K562 (cell line): ENCODE results near the gene GMPR. TPM values are rescaled to one million over a fixed set of nuclear protein-coding genes. Genes with fewer than 3 reads are reported as not detected.
A peak's percentile ranks its signal among the peaks of the same experiment; 100 is the strongest.

ENCODE experiments used
- ATF7 ChIP-seq: fragments of 450-650 bp; IDR thresholded peaks from 2 replicates; pipeline ENCODE4 v1.7.1; 2014; ENCODE audit warnings: mild to moderate bottlenecking, moderate library complexity
- ETV1 ChIP-seq: fragments of 450-650 bp; conservative IDR thresholded peaks from 2 replicates; pipeline ENCODE4 v1.6.1; 2016; ENCODE audit warnings: missing genetic modification characterization, control low read depth, low read depth, missing compliant biosample characterization
- HMG20B ChIP-seq: fragments of 250-450 bp; sonication (Bioruptor Pico); IDR thresholded peaks from 2 replicates; pipeline ENCODE4 v1.5.0; 2021; ENCODE audit warnings: mild to moderate bottlenecking
- JUNB ChIP-seq: fragments of 450-650 bp; formaldehyde crosslinking; conservative IDR thresholded peaks from 2 replicates; pipeline ENCODE4 v1.4.0; 2020; ENCODE audit warnings: mild to moderate bottlenecking
- KLF10 ChIP-seq: fragments of 250-450 bp; sonication (Bioruptor Pico); IDR thresholded peaks from 2 replicates; pipeline ENCODE4 v1.6.1; 2021; ENCODE audit warnings: matching md5 sums
- LEF1 ChIP-seq: fragments of 450-650 bp; IDR thresholded peaks from 2 replicates; pipeline ENCODE4 v1.6.1; 2016; ENCODE audit warnings: mild to moderate bottlenecking
- NFATC3 ChIP-seq: fragments of 450-650 bp; IDR thresholded peaks from 2 replicates; pipeline ENCODE4 v1.6.1; 2017; ENCODE audit warnings: mild to moderate bottlenecking
- NR1H2 ChIP-seq: sonication (generic); formaldehyde crosslinking; IDR thresholded peaks from 2 replicates; pipeline ENCODE4 v1.4.0; 2020; ENCODE audit warnings: mild to moderate bottlenecking, missing genetic modification reagents
- PHF8 ChIP-seq: fragments of 200-600 bp; sonication (generic); IDR thresholded peaks from 2 replicates; pipeline ENCODE4 v1.6.1; 2012; ENCODE audit warnings: mixed run types, mild to moderate bottlenecking, inconsistent platforms, low read length, moderate library complexity, borderline replicate concordance
- POLR3G ChIP-seq: IDR thresholded peaks from 2 replicates; pipeline ENCODE4 v1.6.1; 2011; ENCODE audit not compliant: insufficient read length, insufficient replicate concordance; ENCODE audit errors: extremely low read depth
- REST ChIP-seq, 2 experiments: fragments of 450-650 bp; formaldehyde crosslinking in 1 of 2; IDR thresholded peaks; 2 replicates each; pipeline versions ENCODE4 v1.4.0 to v1.6.1; 2014 to 2020; ENCODE audit warnings: mild to moderate bottlenecking in 2 of 2, borderline replicate concordance in 1 of 2, low read depth in 1 of 2
- SIN3B ChIP-seq: fragments of 450-650 bp; IDR thresholded peaks from 2 replicates; pipeline ENCODE4 v1.6.1; 2017; ENCODE audit warnings: low read depth, mild to moderate bottlenecking, moderate library complexity
- STAT5B ChIP-seq: fragments of 250-450 bp; sonication (Bioruptor Pico); IDR thresholded peaks from 2 replicates; pipeline ENCODE4 v1.8.0; 2021; ENCODE audit warnings: mild to moderate bottlenecking, inconsistent platforms
- TCF3 ChIP-seq: sonication (generic); formaldehyde crosslinking; IDR thresholded peaks from 2 replicates; pipeline ENCODE4 v1.4.0; 2020; ENCODE audit warnings: mild to moderate bottlenecking, missing genetic modification reagents
- XRCC3 ChIP-seq: fragments of 450-650 bp; IDR thresholded peaks from 2 replicates; pipeline ENCODE4 v1.6.1; 2017; ENCODE audit warnings: mild to moderate bottlenecking, moderate library complexity
- ZNF146 ChIP-seq: IDR thresholded peaks from one replicate; pipeline ENCODE4 v1.6.1; 2018; ENCODE audit warnings: missing compliant biosample characterization; ENCODE audit not compliant: unreplicated experiment
- ZNF174 ChIP-seq: fragments of 250-450 bp; sonication (Bioruptor Pico); IDR thresholded peaks from 2 replicates; pipeline ENCODE4 v1.4.0; 2020; ENCODE audit warnings: mild to moderate bottlenecking
- ZNF354B ChIP-seq: fragments of 250-450 bp; sonication (Bioruptor Pico); IDR thresholded peaks from 2 replicates; pipeline ENCODE4 v1.4.0; 2020
- ZNF41 ChIP-seq: fragments of 250-450 bp; sonication (Bioruptor Pico); conservative IDR thresholded peaks from 2 replicates; pipeline ENCODE4 v1.4.0; 2020; ENCODE audit warnings: mild to moderate bottlenecking
- ZNF589 ChIP-seq: fragments of 200-800 bp; sonication (Bioruptor generic); IDR thresholded peaks from 2 replicates; pipeline ENCODE4 v1.6.1; 2016; ENCODE audit warnings: low read depth, missing genetic modification characterization, missing compliant biosample characterization
- ZNF655 ChIP-seq: fragments of 250-450 bp; sonication (Bioruptor Pico); IDR thresholded peaks from 2 replicates; pipeline ENCODE4 v1.5.0; 2021
- ZSCAN29 ChIP-seq: fragments of 450-650 bp; IDR thresholded peaks from 2 replicates; pipeline ENCODE4 v1.6.1; 2017
- polyA plus RNA-seq, 8 experiments: library from polyadenylated mRNA; depleted of rRNA in 4 of 8; stranded (reverse) in 5 of 8; unstranded in 3 of 8; fragments of >200 nt; fragmentation: Nextera tagmentation in 2 of 8; fragmentation: Illumina TruSeq in 1 of 8; extraction: Ambion mirVana in 2 of 8; extraction: Trizol in 1 of 8; gene quantifications; 2 replicates each; pipeline versions ENCODE4 v1.2.1 to v1.2.3, GENCODE V29; 2011 to 2014; ENCODE audit warnings: inconsistent platforms in 1 of 8, missing spikeins in 1 of 8
- total RNA-seq, 7 experiments: library from RNA; depleted of rRNA in 6 of 7; stranded (reverse); fragments of >200 nt in 6 of 7; fragmentation: Illumina TruSeq in 2 of 7; extraction: Trizol in 2 of 7; gene quantifications; 2 replicates each; pipeline versions ENCODE4 v1.2.1 to v1.2.3, GENCODE V29; 2011 to 2021; ENCODE audit warnings: low replicate concordance in 1 of 7

The GMPR gene
- total and polyA plus RNA-seq, 9 of the 15 experiments (the other 6 are each of a cell fraction or from before 2014, with no cell fraction given), result 34.6 to 83.7 (median 49.8) TPM

GRCh38 chr6:16236009-16236501, 2.3 kb upstream of the GMPR start (continued):
- no peak for TF ChIP-seq HMG20B (CRISPR knock-in tag)
- no peak for TF ChIP-seq TCF3
- TF ChIP-seq PHF8, result no peak
- TF ChIP-seq XRCC3, result no peak
- TF ChIP-seq LEF1, result no peak
- no peak for TF ChIP-seq ZSCAN29
- TF ChIP-seq ZNF354B (CRISPR knock-in tag), result peak; percentile 64; the same call in 1 of the 2 replicates
- TF ChIP-seq NFATC3, result no peak
- peak; percentile 45; the same call in 1 of the 2 replicates for TF ChIP-seq ZNF174
- no peak for TF ChIP-seq SIN3B
- TF ChIP-seq ETV1 (tag), result peak; percentile 64
- no peak for TF ChIP-seq REST (IDR thresholded peaks at IDR 0.05; ENCODE audit: borderline replicate concordance)
- TF ChIP-seq REST (CRISPR knock-in tag; IDR thresholded peaks at IDR 0.05; ENCODE audit: low read depth), result no peak
- TF ChIP-seq KLF10, result no peak
- no peak for TF ChIP-seq ATF7
- TF ChIP-seq ZNF589 (CRISPR knock-in tag), result peak; percentile 91
- no peak for TF ChIP-seq JUNB (CRISPR knock-in tag)
- peak; percentile 85 for TF ChIP-seq ZNF41 (CRISPR knock-in tag)
- TF ChIP-seq ZNF146 (CRISPR knock-in tag), result no peak
- no peak for TF ChIP-seq NR1H2 (CRISPR knock-in tag)
- no peak for TF ChIP-seq ZNF655 (CRISPR knock-in tag)
- peak; percentile 70 for TF ChIP-seq STAT5B (CRISPR knock-in tag)
- TF ChIP-seq POLR3G, result no peak
